GM19351 (cell line): Measurements from ENCODE around the gene SCOC.
"Not testable (repeated sequence)": the region's sequence is repeated elsewhere in the genome, so short reads cannot be mapped to it uniquely, and the experiment has no call there.

Source experiments
- ATAC-seq: cut with Tn5 transposase; IDR thresholded peaks from one replicate; pipeline ENCODE4 v1.9.1; 2021; ENCODE audit warnings: mild to moderate bottlenecking, moderate library complexity; ENCODE audit not compliant: unreplicated experiment

SCOC gene

GRCh38 chr4:140359562-140360427, 13.7 kb upstream of the SCOC start:
- ATAC-seq = peak; percentile 98

- ATAC-seq = no peak
These were observed 12.3 kb upstream of the SCOC start for GRCh38 chr4:140361099-140361498.

- ATAC-seq = no peak
These were observed 10.4 kb upstream of the SCOC start for GRCh38 chr4:140363051-140363450.

GRCh38 chr4:140363558-140363957, 9.9 kb upstream of the SCOC start:
- ATAC-seq = no peak

- ATAC-seq = no peak
These were observed 5.7 kb upstream of the SCOC start for GRCh38 chr4:140367738-140368137.

- ATAC-seq = no peak
These were observed 4.8 kb upstream of the SCOC start for GRCh38 chr4:140368686-140369085.

- peak; percentile 68 for ATAC-seq
These were observed 607 bp upstream of the SCOC start for GRCh38 chr4:140372751-140373327.

- no peak for ATAC-seq
These were observed 658 bp downstream of the SCOC start for GRCh38 chr4:140374130-140374477.

GRCh38 chr4:140382732-140383131, 9.3 kb downstream of the SCOC start:
- ATAC-seq = no peak

- ATAC-seq = no peak
These were observed 14.6 kb downstream of the SCOC start for GRCh38 chr4:140388015-140388414.

- no peak for ATAC-seq
These were observed 22.2 kb downstream of the SCOC start for GRCh38 chr4:140395668-140396067.

GRCh38 chr4:140400111-140400510, 26.7 kb downstream of the SCOC start:
- ATAC-seq = no peak

- no peak for ATAC-seq
These were observed 32.8 kb downstream of the SCOC start for GRCh38 chr4:140406292-140406691.

- no peak for ATAC-seq
These were observed 35.5 kb downstream of the SCOC start for GRCh38 chr4:140408974-140409373.

- ATAC-seq = not testable (repeated sequence)
These were observed 39.9 kb downstream of the SCOC start for GRCh38 chr4:140413130-140413969.

- ATAC-seq = no peak
These were observed 49.7 kb downstream of the SCOC start for GRCh38 chr4:140423106-140423505.

GRCh38 chr4:140426610-140427105, 53.2 kb downstream of the SCOC start:
- ATAC-seq = peak; percentile 26

GRCh38 chr4:140427106-140427918, 53.9 kb downstream of the SCOC start, which contains the start of gene CLGN:
Gene CLGN (minus strand): TSS chr4:140427648. CDS start chr4:140413078, 14,570 bp downstream.
- ATAC-seq = peak; percentile 85

- ATAC-seq = no peak
These were observed 54.5 kb downstream of the SCOC start for GRCh38 chr4:140427919-140428471.
